HG03558 (cell line): ENCODE measurements around the gene PMVK.

ENCODE experiments used
- ATAC-seq: cut with Tn5 transposase; IDR thresholded peaks from one replicate; pipeline ENCODE4 v1.9.1; 2021; ENCODE audit warnings: moderate number of reproducible peaks; ENCODE audit not compliant: unreplicated experiment; ENCODE audit errors: extremely low read depth

The PMVK gene

GRCh38 chr1:154951901-154952657, 15.6 kb upstream of the PMVK start:
- no peak for ATAC-seq

DNA sequence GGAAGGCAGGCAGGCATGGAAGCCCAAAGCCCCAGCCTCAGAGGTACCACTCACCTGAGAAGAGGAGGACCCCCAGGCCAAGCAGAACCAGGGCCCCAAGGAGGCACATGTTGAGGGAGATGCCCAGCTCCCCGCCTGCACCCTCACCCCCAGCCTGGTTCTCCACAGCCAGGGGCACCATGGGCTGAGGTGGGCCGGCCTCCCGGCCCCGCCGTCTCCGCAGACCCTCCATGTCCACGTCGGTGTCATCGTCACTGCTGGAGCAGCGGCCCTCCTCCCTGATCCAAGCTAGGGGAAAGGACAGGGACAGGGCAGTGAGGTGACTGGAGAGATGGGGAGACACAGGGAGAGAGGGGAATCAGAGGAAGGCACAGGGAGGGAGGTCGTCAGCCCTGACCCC, 11.6 kb upstream of the PMVK start:
- ATAC-seq, result no peak

GRCh38 chr1:154945962-154946850, 9.7 kb upstream of the PMVK start:
- no peak for ATAC-seq

GRCh38 chr1:154945160-154945961, 8.8 kb upstream of the PMVK start:
- no peak for ATAC-seq

GRCh38 chr1:154944401-154945159, 8.1 kb upstream of the PMVK start:
- no peak for ATAC-seq

DNA sequence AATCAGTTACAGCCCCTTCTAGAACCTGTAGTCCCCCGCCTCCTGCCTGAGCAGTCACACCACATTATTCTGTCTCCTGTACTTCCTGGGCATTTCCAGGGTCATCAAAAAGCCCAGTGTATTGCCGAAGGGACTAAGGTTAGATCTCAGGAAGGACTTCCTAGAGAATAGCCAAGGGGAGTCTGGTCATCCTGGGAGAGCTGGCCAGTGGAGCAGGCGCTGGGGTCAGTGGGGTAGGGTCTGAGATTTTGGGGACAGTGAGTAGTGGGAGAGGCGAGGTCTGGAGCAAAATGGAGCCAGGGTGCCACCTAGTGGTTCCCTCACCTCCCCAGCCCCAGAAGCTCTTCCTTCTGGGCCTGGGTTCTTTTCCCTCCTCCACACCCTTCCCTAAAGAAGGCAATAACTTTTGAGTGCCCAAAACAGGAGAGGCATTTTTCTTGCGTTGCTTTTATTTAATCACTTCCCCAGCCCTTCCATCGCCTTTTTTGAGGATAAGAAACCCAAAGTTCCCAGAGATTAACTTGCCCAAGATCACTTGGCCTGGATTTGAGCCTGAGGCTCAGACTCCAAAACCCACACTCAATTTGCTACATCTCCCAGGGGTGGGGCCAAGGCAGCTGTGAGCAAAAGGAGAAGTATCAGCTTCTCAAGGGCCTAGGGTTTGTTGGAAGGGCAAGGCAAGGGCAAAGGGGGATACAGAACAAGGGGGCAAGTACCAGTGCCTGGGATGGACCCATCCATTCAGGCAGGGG, 7.3 kb upstream of the PMVK start:
- ATAC-seq, result no peak

DNA sequence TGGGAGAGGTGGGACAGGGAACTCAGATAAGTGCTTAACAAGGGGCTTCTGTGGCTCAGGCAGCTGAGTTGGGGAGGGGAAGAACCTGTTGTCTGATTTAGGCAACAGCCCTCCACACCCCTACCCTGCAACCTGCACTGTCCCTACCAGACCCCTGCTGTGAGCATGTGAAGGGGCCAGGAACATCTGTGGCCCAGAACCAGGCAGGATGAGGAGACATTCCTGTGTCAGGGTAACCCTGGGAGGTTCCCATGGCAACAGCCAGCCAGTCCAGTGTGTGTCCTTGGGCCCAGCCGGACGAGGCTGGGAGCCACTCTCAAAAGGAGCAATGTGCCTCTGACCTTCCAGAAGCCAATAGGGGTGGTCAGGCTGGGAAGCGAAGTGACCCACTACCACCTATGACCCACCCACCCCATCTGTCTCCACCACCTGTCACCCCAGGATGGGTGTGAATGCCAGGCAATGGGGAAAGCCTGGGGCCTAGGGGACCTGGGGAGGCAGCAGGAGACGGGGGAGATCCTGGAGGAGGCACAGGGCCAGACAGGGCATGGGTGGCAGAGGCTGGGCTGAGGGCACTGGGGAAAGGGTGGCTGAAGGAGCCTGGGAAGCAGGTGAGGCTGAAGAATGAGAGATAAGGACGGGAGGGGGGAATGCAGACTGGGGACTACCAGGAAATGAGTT, 5.0 kb upstream of the PMVK start:
- ATAC-seq, result no peak

DNA sequence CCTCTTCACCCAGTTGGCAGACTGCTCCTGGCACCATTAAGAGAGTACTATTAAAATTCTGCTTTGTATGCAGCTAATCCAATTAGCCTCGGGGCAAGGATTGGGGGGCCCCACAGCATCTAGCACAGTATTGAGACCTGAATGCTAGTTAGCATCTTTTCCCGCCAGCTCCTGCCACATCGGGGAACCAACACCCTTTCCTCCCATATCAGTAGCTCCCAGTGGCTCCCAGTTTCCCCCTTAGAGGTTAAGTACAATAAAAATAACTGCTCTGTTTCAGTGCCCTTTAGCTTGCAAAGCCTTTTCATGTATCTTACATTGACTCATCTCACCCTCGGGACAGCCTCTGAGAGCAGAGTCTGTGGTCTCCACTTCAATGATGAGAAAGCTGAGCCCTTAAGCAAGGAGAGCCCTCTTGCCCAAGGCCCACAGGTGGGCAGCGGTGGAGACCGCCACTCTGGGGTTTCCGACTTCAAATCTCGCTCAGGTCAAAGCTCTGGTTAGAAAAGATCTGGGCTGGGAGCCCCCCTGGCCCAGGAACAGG, 4.2 kb upstream of the PMVK start:
- no peak for ATAC-seq

GRCh38 chr1:154940213-154940560, 3.7 kb upstream of the PMVK start:
- no peak for ATAC-seq

- no peak for ATAC-seq
Measured at GRCh38 chr1:154938604-154939399, 2.3 kb upstream of the PMVK start.

DNA sequence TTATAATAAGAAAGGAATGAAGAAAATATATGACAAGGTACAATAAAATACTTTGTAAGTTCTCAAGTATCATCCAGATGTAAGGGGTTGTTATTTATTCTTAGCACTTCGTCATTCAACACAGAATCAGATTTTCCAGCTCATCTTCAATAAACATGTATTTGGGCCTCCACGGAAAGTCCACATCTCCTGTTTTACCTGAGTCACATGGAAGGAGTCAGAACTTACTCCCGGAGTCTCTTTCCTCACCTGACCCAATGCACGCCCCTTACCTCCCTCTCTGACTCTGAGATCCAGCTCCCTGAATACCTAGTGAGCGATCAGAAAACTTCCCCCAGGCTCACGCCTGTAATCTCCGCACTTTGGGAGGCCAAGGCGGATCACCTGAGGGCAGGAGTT, 1.5 kb upstream of the PMVK start:
- no peak for ATAC-seq

- peak; percentile 23 for ATAC-seq
Measured at GRCh38 chr1:154937085-154937987, 817 bp upstream of the PMVK start.

- ATAC-seq, result no peak
Measured at GRCh38 chr1:154935749-154936554, 567 bp downstream of the PMVK start.

- no peak for ATAC-seq
Measured at GRCh38 chr1:154934358-154934948, 2.1 kb downstream of the PMVK start.

DNA sequence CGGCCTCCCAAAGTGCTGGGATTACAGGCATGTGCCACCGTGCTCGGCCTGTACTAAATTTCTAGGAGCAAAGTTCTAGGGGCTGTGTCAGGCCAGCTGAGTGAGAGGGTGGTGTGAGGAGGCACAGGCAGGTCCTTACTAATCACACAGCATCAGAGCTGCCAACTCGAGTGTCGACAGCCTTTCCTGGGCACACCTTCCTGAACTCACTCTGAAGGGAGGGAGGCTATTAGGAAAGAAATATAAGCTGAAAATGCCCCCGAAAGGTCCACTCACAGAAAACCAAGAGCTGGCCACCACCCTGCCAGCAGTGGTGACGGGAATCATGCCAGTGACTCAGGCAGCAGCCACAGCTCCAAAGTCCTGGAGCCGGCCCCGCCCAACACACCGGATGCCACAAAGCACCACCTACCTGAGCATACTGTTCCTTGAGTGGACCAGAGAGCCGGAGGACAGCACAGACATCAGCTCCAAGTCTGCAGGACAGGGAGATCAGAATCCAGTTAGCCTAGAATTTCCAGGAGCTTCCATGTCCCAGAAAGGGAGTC, 4.5 kb downstream of the PMVK start:
- ATAC-seq, result no peak
